Activated CD4-positive, CD25-positive, alpha-beta regulatory T cell (primary cell): ENCODE results near the gene GPR21.

Experiments used
- DNase-seq, 4 experiments: peaks; one replicate each; lab custom pipeline; 2025; lab: John Stamatoyannopoulos, UW

The GPR21 gene

GRCh38 chr9:123033352-123033751 lies at the start of gene GPR21:
TSS of gene GPR21 (plus strand) at chr9:123033667. CDS start at chr9:123034567, 900 bp downstream.
- no peak for DNase-seq

GRCh38 chr9:122986010-122986409 lies 47.5 kb upstream of the GPR21 start:
- no peak for DNase-seq

- no peak for DNase-seq
These were observed 45.3 kb upstream of the GPR21 start for GRCh38 chr9:122988141-122988540.

GRCh38 chr9:122988920-122989621 lies 44.4 kb upstream of the GPR21 start:
- no peak for DNase-seq

GRCh38 chr9:122991370-122991830 lies 42.1 kb upstream of the GPR21 start:
- no peak for DNase-seq

- DNase-seq = no peak
These were observed 36.9 kb upstream of the GPR21 start for GRCh38 chr9:122996586-122996985.

GRCh38 chr9:122998448-122998847 lies 35.0 kb upstream of the GPR21 start:
- DNase-seq = no peak

- DNase-seq = no peak
These were observed 32.9 kb upstream of the GPR21 start for GRCh38 chr9:123000371-123001068.

GRCh38 chr9:123002754-123003153 lies 30.7 kb upstream of the GPR21 start:
- no peak for DNase-seq

- no peak for DNase-seq
These were observed 30.0 kb upstream of the GPR21 start for GRCh38 chr9:123003466-123003865.

GRCh38 chr9:123005964-123006363 lies 27.5 kb upstream of the GPR21 start:
- DNase-seq = no peak

- DNase-seq = no peak
These were observed 26.2 kb upstream of the GPR21 start for GRCh38 chr9:123007269-123007668.

- DNase-seq = no peak
These were observed 24.6 kb upstream of the GPR21 start for GRCh38 chr9:123008909-123009308.

- no peak for DNase-seq
These were observed 22.1 kb upstream of the GPR21 start for GRCh38 chr9:123011380-123011779.

- DNase-seq = no peak
These were observed 21.5 kb upstream of the GPR21 start for GRCh38 chr9:123011878-123012528.

GRCh38 chr9:123016631-123017030 lies 16.8 kb upstream of the GPR21 start:
- DNase-seq = no peak

- no peak for DNase-seq
These were observed 12.7 kb upstream of the GPR21 start for GRCh38 chr9:123020796-123021195.

GRCh38 chr9:123026425-123026824 lies 7.0 kb upstream of the GPR21 start:
- no peak for DNase-seq

- no peak for DNase-seq
These were observed 6.0 kb upstream of the GPR21 start for GRCh38 chr9:123027517-123027916.

- DNase-seq = no peak
These were observed 5.3 kb upstream of the GPR21 start for GRCh38 chr9:123028136-123028535.

GRCh38 chr9:123028973-123029372 lies 4.5 kb upstream of the GPR21 start:
- no peak for DNase-seq

- DNase-seq = no peak
These were observed 1.5 kb upstream of the GPR21 start for GRCh38 chr9:123031963-123032362.
